A549 (cell line): ENCODE data around the gene NOC3L. TPM values are rescaled to one million over a fixed set of nuclear protein-coding genes. Genes with fewer than 3 reads are reported as not detected.
"Not testable (repeated sequence)": the region's sequence is repeated elsewhere in the genome, so short reads cannot be mapped to it uniquely, and the experiment has no call there.

ENCODE experiments used
- ATAC-seq, 2 experiments: fragments of 200-7000 bp in 1 of 2; fragments of >200 bp in 1 of 2; cut with Nextera tagmentation in 1 of 2; cut with Tn5 transposase in 1 of 2; 3 replicates each; pipeline versions ENCODE4 v1.8.0 to v1.9.1; 2018 to 2020; ENCODE audit warnings: mild to moderate bottlenecking in 1 of 2, moderate library complexity in 1 of 2
- CTCF ChIA-PET: fragments of 300-600 bp; sonication (Branson Sonifier 250); formaldehyde crosslinking; extraction: SDS; loops from one replicate; lab custom pipeline; 2021; ENCODE audit warnings: antibody characterized with exemption, inconsistent platforms; lab: Yijun Ruan, JAX
- POLR2A ChIA-PET: fragments of 350-600 bp; formaldehyde crosslinking; extraction: SDS; loops from one replicate; lab custom pipeline; 2021; ENCODE audit warnings: antibody characterized with exemption, inconsistent platforms; lab: Yijun Ruan, JAX
- DNase-seq, 2 experiments: peaks; one replicate each; pipeline versions ENCODE4 v3.0.0 to v3.0.0-alpha.2; 2011 to 2016; ENCODE audit warnings: low read depth in 1 of 2, low spot score in 1 of 2
- FAIRE-seq: peaks from 2 replicates; lab custom pipeline; 2011; peaks lifted over from hg19 to GRCh38; lab: Jason Lieb, UNC
- H3K27ac ChIP-seq, 2 experiments: fragments of >200 bp; sonication (Bioruptor Twin); formaldehyde crosslinking; 3 replicates each; pipeline ENCODE4 v1.5.1; 2016 to 2017
- H3K4me1 ChIP-seq: fragments of >200 bp; sonication (Bioruptor Twin); formaldehyde crosslinking; 3 replicates; pipeline ENCODE4 v1.6.1; 2016
- H3K4me2 ChIP-seq: fragments of >200 bp; sonication (Bioruptor Twin); formaldehyde crosslinking; 3 replicates; pipeline ENCODE4 v1.6.1; 2016
- H3K4me3 ChIP-seq: fragments of >200 bp; sonication (Bioruptor Twin); formaldehyde crosslinking; 3 replicates; pipeline ENCODE4 v1.5.1; 2016
- H3K9me3 ChIP-seq: fragments of >200 bp; sonication (Bioruptor Twin); formaldehyde crosslinking; 3 replicates; pipeline ENCODE4 v1.6.1; 2016
- CBX2 ChIP-seq: fragments of 200-600 bp; sonication (generic); IDR thresholded peaks from 2 replicates; pipeline ENCODE4 v1.6.1; 2016; ENCODE audit warnings: low read depth, mild to moderate bottlenecking, borderline replicate concordance
- CBX8 ChIP-seq: fragments of 200-600 bp; sonication (generic); IDR thresholded peaks from 2 replicates; pipeline ENCODE4 v1.6.1; 2016
- CEBPB ChIP-seq, 2 experiments: fragments of >200 bp in 1 of 2; sonication (Bioruptor Twin) in 1 of 2; formaldehyde crosslinking in 1 of 2; IDR thresholded peaks; 2 replicates each; pipeline ENCODE4 v1.6.1; 2012 to 2016
- CHD4 ChIP-seq: fragments of 200-600 bp; sonication (generic); IDR thresholded peaks from 2 replicates; pipeline ENCODE4 v1.6.1; 2016; ENCODE audit warnings: antibody characterized with exemption, mild to moderate bottlenecking, borderline replicate concordance
- CTCF ChIP-seq: fragments of >200 bp; sonication (Bioruptor Twin); formaldehyde crosslinking; IDR thresholded peaks from 3 replicates; pipeline ENCODE4 v1.5.1; 2016
- EHMT2 ChIP-seq: fragments of 200-600 bp; sonication (generic); IDR thresholded peaks from 2 replicates; pipeline ENCODE4 v1.6.1; 2016; ENCODE audit warnings: antibody characterized with exemption, low read depth, mild to moderate bottlenecking, moderate library complexity
- ELK1 ChIP-seq: fragments of 150-350 bp; IDR thresholded peaks from 2 replicates; pipeline ENCODE4 v1.6.1; 2014; ENCODE audit warnings: low read depth, mild to moderate bottlenecking, low read length
- HDAC2 ChIP-seq: fragments of 200-600 bp; sonication (generic); IDR thresholded peaks from 2 replicates; pipeline ENCODE4 v1.6.1; 2016
- HMGXB4 ChIP-seq: fragments of 250-450 bp; sonication (Bioruptor Pico); IDR thresholded peaks from 2 replicates; pipeline ENCODE4 v1.5.0; 2021; ENCODE audit warnings: mild to moderate bottlenecking, moderate library complexity, borderline replicate concordance
- JUNB ChIP-seq: fragments of >200 bp; sonication (Bioruptor Twin); formaldehyde crosslinking; IDR thresholded peaks from 2 replicates; pipeline ENCODE4 v1.6.1; 2016
- MAFK ChIP-seq: fragments of 450-650 bp; IDR thresholded peaks from 2 replicates; pipeline ENCODE4 v1.6.1; 2014; ENCODE audit not compliant: partially characterized antibody
- MAZ ChIP-seq: fragments of 150-350 bp; IDR thresholded peaks from 2 replicates; pipeline ENCODE4 v1.6.1; 2014; ENCODE audit warnings: antibody characterized with exemption, low read depth, low read length, borderline replicate concordance
- PHF8 ChIP-seq: fragments of 200-600 bp; sonication (generic); IDR thresholded peaks from 2 replicates; pipeline ENCODE4 v1.6.1; 2016; ENCODE audit warnings: low read depth, mild to moderate bottlenecking, antibody characterized with exemption, moderate library complexity, borderline replicate concordance
- POLR2AphosphoS2 ChIP-seq: conservative IDR thresholded peaks from 2 replicates; pipeline ENCODE4 v1.6.1; 2012; ENCODE audit warnings: low read length, improper control_type of control experiment, inconsistent platforms
- RCOR1 ChIP-seq: fragments of 150-350 bp; IDR thresholded peaks from 2 replicates; pipeline ENCODE4 v1.6.1; 2014; ENCODE audit warnings: antibody characterized with exemption, low read length, low read depth
- SREBF2 ChIP-seq: fragments of 450-650 bp; IDR thresholded peaks from 2 replicates; pipeline ENCODE4 v1.6.1; 2014; ENCODE audit warnings: mild to moderate bottlenecking, moderate library complexity
- TP53 ChIP-seq: fragments of 250-450 bp; sonication (Bioruptor Pico); IDR thresholded peaks from 2 replicates; pipeline ENCODE4 v1.5.0; 2021; ENCODE audit warnings: mild to moderate bottlenecking, moderate library complexity
- ZNF302 ChIP-seq: fragments of 250-450 bp; sonication (Bioruptor Pico); IDR thresholded peaks from 2 replicates; pipeline ENCODE4 v1.9.0; 2021; ENCODE audit warnings: inconsistent platforms, mild to moderate bottlenecking, moderate library complexity
- WGBS: methylation state at CpG from one replicate; pipeline ENCODE4 v1.1.6; 2017; ENCODE audit errors: missing lambda C conversion rate; 5-methylcytosine and 5-hydroxymethylcytosine counted together
- polyA plus RNA-seq, 4 experiments: library from polyadenylated mRNA; depleted of rRNA in 3 of 4; stranded (reverse); fragments of >200 nt; fragmentation: RNase III in 1 of 4; extraction: RNeasy Plus Mini Kit Qiagen cat#74134 plus additional on column Dnase treatment in 1 of 4; gene quantifications; 2 replicates in 3 of 4; 3 replicates in 1 of 4; pipeline ENCODE4 v1.2.3, GENCODE V29; 2011 to 2017

The NOC3L gene
- polyA plus RNA-seq, 2 of the 4 experiments (the other 2 are of a cell fraction) = 23.1 to 41.9 TPM

GRCh38 chr10:94351089-94351488, 11.7 kb downstream of the NOC3L start:
- Histone ChIP-seq H3K9me3 (no peaks in the 10 kb centered on the region), H3K4me2 (no peak overlapping the region), H3K4me3 (no peak overlapping the region)
- no peak for ATAC-seq
- DNase-seq = no peak
- no peak for FAIRE-seq
- ChIA-PET CTCF (interaction anchor here (1.2 to 2.0 kb wide), 2 partner anchors 11 to 93 kb away, joined by 4 to 9 read pairs; partner anchors contain the start of gene NOC3L), POLR2A (no interaction called here)
- TF ChIP-seq HMGXB4 (CRISPR knock-in tag) = no peak
- TF ChIP-seq, all 56 proteins: peak for 0
- Histone ChIP-seq H3K27ac (no peak overlapping the region), H3K4me1 (no peaks in the 10 kb centered on the region)

- CTCF ChIA-PET = interaction anchor here (1.2 to 2.0 kb wide), 3 partner anchors 12 to 94 kb away, joined by 3 to 9 read pairs (median 4); partner anchors contain the start of gene NOC3L
- ATAC-seq, POLR2A ChIA-PET, H3K27ac ChIP-seq, H3K9me3 ChIP-seq, H3K4me3 ChIP-seq, H3K4me1 ChIP-seq, FAIRE-seq, H3K4me2 ChIP-seq, DNase-seq: not testable (repeated sequence)
- 78% methylated on average over 4 of the region's 4 CpGs for WGBS
Measured at GRCh38 chr10:94350500-94350899, 12.2 kb downstream of the NOC3L start.

- CTCF ChIA-PET = interaction anchor here (0.7 to 1.3 kb wide), 2 partner anchors 21 to 30 kb away, joined by 3 read pairs; no protein-coding TSS in a partner anchor
- 76% methylated on average over 3 of the region's 3 CpGs for WGBS
- POLR2A ChIA-PET = no interaction called here
- no peak overlapping the region for H3K27ac ChIP-seq
- no peaks in the 10 kb centered on the region for H3K4me1 ChIP-seq
- FAIRE-seq (no peak), ATAC-seq (peak; percentile 54 to 72; a peak in 5 of 6 replicates), DNase-seq (peak in 1 of 2 experiments; percentile 32)
- H3K4me3 ChIP-seq = no peak overlapping the region
- no peaks in the 10 kb centered on the region for H3K9me3 ChIP-seq
- H3K4me2 ChIP-seq = no peak overlapping the region
- TF ChIP-seq CTCF = peak; percentile 11; the same call in 1 of the 3 replicates
- TF ChIP-seq RCOR1 = no peak
Measured at GRCh38 chr10:94349327-94349726, 13.4 kb downstream of the NOC3L start.

GRCh38 chr10:94344522-94345122, 18.1 kb downstream of the NOC3L start:
- no peak for FAIRE-seq
- ATAC-seq = no peak
- 91% methylated on average over 6 of the region's 6 CpGs for WGBS
- H3K4me1 ChIP-seq = no peaks in the 10 kb centered on the region
- DNase-seq = no peak
- CTCF ChIA-PET = interaction anchor here (0.9 kb wide), 1 partner anchor 18 kb away, joined by 3 read pairs; the partner anchor contains the start of gene NOC3L
- no peak for TF ChIP-seq SREBF2
- TF ChIP-seq POLR2AphosphoS2 = no peak
- no peak for TF ChIP-seq ZNF302
- no peak for TF ChIP-seq MAZ
- TF ChIP-seq MAFK = no peak
- no peak for TF ChIP-seq PHF8
- TF ChIP-seq CHD4 = no peak
- no peak for TF ChIP-seq RCOR1
- TF ChIP-seq JUNB = no peak
- TF ChIP-seq ELK1 = no peak
- TF ChIP-seq CBX2 = no peak
- TF ChIP-seq CBX8 = no peak
- TF ChIP-seq EHMT2 = no peak
- no peak for TF ChIP-seq HDAC2
- no peak for TF ChIP-seq HMGXB4 (CRISPR knock-in tag)
- no peak for TF ChIP-seq CEBPB (IDR thresholded peaks at IDR 0.05)
- TF ChIP-seq TP53 = no peak
- TF ChIP-seq, all 56 proteins: peak for 0
- Histone ChIP-seq H3K9me3 (no peaks in the 10 kb centered on the region), H3K4me2 (no peak overlapping the region), H3K27ac (no peak overlapping the region), H3K4me3 (no peak overlapping the region)
- POLR2A ChIA-PET = no interaction called here
